ENCODE measurements around the gene LIMS1. TPM values are rescaled to one million over a fixed set of nuclear protein-coding genes. Genes with fewer than 3 reads are reported as not detected.
"Not testable (repeated sequence)": the region's sequence is repeated elsewhere in the genome, so short reads cannot be mapped to it uniquely, and the experiment has no call there.

Gene LIMS1
- total RNA-seq, 2 donors from 2014 or later = 35.6 to 86.5 TPM

- no peak for DNase-seq (ENCODE audit: low spot score in 2 of 2)
- H3K27ac Mint-ChIP-seq = no peak overlapping the region
- no peak for ATAC-seq
- no peaks in the 10 kb centered on the region for H3K9me3 Mint-ChIP-seq
- peaks cover 6% of the 10 kb centered on the region in 2 donors for H3K36me3 Mint-ChIP-seq
Measured at GRCh38 chr2:108538000-108538625, 3.8 kb downstream of the LIMS1 start.

DNA sequence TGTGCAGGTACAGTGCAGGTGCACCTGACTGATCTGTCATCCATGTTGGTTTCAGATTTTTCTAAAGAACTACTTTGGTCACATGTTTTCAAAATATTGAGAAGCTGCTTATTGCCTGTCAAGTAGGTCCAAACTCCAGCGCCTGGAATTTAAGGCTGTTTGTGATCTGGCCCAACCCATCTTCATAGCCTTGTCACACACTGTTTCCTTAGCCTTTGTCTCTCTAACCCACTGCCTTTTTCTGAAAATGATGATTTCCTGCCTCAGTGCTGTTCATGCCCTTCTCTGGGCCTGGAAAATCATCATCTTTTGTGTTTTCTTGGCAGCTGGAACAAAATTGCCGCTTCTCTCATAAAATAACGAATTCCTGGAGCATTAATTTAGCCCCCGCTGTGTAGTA is 7.2 kb downstream of the LIMS1 start:
- DNase-seq (ENCODE audit: low spot score in 2 of 2) = no peak
- peaks cover 0 to 3% of the 10 kb centered on the region in 2 donors for H3K9me3 Mint-ChIP-seq
- H3K27ac Mint-ChIP-seq = no peak overlapping the region
- H3K36me3 Mint-ChIP-seq = peaks cover 0 to 6% of the 10 kb centered on the region in 2 donors
- ATAC-seq = no peak

DNA sequence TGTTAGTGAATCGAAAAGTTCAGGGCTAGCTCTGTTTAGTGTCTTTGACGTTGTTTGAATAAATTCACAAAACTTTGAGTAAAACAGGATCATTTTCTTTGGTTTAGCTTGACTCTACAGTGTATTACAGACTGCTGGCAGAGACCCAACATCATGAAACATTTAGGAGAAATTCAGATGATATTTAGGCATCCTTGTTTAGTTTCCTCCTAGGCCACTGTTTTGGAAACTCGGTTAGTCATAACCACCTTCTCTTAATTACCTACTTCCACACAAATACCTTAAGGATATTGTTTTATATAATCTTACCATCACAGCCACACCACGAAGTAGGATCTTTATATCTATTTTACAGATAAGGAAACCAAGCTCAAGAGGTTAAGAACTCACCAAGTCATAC is 7.8 kb downstream of the LIMS1 start:
- ATAC-seq (peak in 1 of 2 donors; percentile 32), DNase-seq (ENCODE audit: low spot score in 2 of 2) (no peak)
- Mint-ChIP-seq H3K9me3 (peaks cover 0 to 3% of the 10 kb centered on the region in 2 donors), H3K36me3 (peaks cover 0 to 6% of the 10 kb centered on the region in 2 donors), H3K27ac (no peak overlapping the region)

DNA sequence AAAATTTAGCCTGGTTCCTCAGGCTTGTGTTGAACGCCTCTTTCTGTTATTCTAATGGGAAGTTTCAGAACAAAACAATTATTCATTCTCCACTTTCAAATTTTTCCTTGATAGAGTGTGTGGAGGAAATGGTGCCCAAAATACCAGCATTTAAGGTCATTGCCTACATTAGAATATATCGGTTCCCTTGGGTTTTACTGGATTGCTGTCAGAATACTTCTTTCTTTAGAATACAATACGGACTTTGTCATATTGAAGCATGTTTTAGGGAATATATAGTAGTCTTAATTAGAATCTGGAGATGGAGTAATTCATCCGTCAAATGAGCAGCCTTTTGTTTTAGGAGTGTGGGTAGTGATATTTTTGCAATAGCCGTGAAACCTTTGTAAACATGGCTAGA is 13.3 kb downstream of the LIMS1 start:
- Mint-ChIP-seq H3K36me3 (peaks cover 0 to 6% of the 10 kb centered on the region in 2 donors), H3K9me3 (peaks cover 0 to 3% of the 10 kb centered on the region in 2 donors), H3K27ac (no peak overlapping the region)
- ATAC-seq (no peak), DNase-seq (ENCODE audit: low spot score in 2 of 2) (no peak)

DNA sequence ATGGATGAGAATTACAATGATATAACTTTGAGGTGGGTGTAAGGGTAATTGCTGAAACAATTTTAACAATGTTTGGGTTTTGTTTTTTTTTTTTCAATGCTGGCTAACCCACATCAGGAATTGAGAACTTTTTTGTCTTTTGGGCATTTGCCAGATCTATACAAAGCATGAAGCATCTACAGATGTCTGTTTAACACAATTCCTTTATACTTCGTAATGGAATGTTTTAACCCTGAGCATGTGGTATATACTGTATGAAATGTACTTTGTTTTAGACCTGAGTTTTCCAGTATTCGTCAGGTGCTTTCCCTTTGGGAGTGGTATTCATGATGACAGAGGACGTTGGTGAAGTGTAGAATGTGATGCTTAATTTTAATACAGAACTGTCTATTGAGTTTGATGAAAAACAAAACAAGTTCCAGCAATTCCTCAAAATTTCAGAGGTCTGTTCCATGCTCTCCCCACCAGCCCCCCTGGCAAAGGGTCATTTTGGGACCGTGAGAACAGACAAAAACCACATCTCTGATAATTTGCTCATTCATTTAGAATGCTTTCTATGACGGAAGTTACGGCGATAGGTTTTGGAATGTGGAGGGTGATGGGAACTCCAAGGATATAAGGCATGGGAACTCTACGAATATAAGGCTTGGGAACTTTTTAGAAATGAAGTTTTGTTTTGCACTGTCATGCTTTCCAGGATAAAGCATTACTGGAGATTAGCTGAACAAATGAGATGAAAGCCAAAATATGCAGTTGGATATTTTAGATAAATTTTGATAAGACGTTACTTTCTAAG is 14.1 kb downstream of the LIMS1 start:
- Mint-ChIP-seq H3K9me3 (peaks cover 0 to 3% of the 10 kb centered on the region in 2 donors), H3K27ac (no peak overlapping the region), H3K36me3 (peaks cover 0 to 6% of the 10 kb centered on the region in 2 donors)
- ATAC-seq = no peak
- DNase-seq (ENCODE audit: low spot score in 2 of 2) = no peak

DNA sequence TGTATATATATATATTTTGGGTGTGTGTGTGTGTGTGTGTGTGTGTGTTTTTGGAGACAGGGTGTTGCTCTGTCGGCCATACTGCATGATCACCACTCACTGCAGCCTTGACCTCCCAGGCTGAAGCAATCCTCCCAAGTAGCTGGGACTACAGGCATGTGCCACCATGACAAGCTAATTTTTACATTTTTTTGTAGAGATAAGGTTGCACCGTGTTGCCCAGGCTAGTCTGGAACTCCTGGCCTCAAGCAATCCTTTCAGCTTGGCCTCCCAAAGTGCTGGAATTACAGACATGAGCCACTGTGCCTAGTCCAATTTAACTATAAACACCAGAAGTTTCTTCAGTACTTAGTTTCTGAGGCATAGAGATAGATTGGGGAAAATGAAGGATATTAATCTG is 18.3 kb downstream of the LIMS1 start:
- no peaks in the 10 kb centered on the region for H3K36me3 Mint-ChIP-seq
- no peaks in the 10 kb centered on the region for H3K9me3 Mint-ChIP-seq
- no peak overlapping the region for H3K27ac Mint-ChIP-seq
- DNase-seq (ENCODE audit: low spot score in 2 of 2) (no peak), ATAC-seq (no peak)

DNA sequence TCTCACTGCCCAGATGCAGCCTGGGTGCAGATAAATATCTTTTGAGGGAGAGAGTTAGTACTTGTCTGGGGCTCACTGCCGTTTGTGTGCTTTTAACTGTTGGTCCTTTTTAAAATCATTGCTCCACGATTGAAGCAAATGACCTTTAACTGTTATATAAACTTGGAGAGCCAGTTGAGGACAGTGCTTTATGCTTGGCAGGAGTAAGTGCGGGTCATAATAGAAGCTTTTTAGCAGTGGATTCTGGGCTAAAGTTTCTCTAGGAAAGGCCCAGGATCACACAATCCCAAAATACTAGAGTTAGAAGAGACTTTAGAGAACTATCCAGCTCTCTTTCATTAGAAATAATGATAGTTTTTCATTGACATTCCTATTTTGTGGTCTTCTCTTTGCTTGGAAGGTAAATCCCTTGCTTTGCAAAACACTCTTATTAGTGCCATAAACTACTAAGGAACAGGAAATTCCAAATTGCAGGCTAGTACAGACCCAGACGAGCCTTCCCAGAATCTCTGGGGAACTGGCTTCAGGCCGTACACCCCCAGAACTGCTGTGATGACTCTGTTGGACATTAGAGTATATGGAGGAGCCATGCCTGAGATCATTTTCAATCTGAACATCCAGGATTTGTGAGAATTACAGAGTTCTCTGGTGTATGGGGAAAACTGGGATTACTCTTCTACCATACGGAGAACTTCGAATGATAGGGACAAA is 19.1 kb downstream of the LIMS1 start:
- Mint-ChIP-seq H3K36me3 (no peaks in the 10 kb centered on the region), H3K9me3 (no peaks in the 10 kb centered on the region), H3K27ac (no peak overlapping the region)
- ATAC-seq (no peak), DNase-seq (ENCODE audit: low spot score in 2 of 2) (no peak)

GRCh38 chr2:108554528-108554927 is 20.3 kb downstream of the LIMS1 start:
- ATAC-seq = no peak
- DNase-seq (ENCODE audit: low spot score in 2 of 2) = no peak
- no peaks in the 10 kb centered on the region for H3K9me3 Mint-ChIP-seq
- H3K36me3 Mint-ChIP-seq = no peaks in the 10 kb centered on the region
- H3K27ac Mint-ChIP-seq = no peak overlapping the region

GRCh38 chr2:108555572-108555971 is 21.3 kb downstream of the LIMS1 start:
- ATAC-seq = no peak
- H3K36me3 Mint-ChIP-seq = no peaks in the 10 kb centered on the region
- DNase-seq (ENCODE audit: low spot score in 2 of 2) = no peak
- no peaks in the 10 kb centered on the region for H3K9me3 Mint-ChIP-seq
- no peak overlapping the region for H3K27ac Mint-ChIP-seq

DNA sequence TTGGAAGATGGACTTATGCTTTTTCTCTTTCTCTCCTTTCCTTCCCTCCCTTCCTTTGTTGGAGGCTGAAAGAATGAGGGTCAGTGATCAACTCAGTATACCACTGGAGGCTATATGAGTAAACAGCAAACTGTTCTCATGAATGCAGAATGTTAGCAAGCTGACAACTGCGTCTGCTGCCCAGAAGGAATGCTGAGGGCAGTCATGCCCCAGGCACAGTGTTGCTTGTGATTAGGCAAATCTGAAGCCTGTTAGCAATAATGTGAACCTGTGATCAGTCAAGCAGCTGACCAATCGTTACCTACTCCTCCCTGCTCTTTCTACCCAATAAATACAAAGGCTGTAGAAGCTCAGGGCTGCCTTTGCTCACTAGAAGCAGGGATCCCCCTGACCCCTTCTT is 22.3 kb downstream of the LIMS1 start:
- not testable (repeated sequence) for H3K36me3 Mint-ChIP-seq, H3K27ac Mint-ChIP-seq, ATAC-seq

DNA sequence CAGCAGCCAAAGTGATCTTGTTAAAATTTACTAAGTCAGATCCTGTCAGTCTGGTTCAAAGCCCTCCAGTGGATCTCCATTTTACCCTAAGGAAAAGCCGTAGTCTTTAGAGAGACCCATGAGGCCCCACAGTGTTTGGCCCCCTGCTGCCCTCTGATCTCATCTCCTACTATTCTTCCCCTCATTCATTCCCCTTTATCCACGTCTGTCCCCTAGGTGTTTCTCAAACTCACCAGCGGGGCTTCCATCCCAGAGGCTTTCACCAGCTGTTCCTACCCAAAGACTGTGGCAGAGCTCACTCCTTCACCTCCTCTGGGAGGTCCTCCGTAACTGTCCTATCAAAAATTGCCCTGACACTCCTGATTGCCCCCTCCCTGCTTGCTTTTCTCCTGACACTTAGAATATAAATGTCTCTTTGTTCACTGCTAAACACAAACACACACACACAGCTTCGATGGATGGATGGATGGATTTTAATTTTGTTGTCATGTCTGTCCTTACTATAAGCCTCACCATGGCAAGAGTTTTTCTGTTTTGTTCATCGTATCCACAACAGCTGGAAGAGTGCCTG is 26.1 kb downstream of the LIMS1 start:
- DNase-seq (ENCODE audit: low spot score in 2 of 2) (no peak), ATAC-seq (no peak)
- Mint-ChIP-seq H3K36me3 (no peaks in the 10 kb centered on the region), H3K9me3 (no peaks in the 10 kb centered on the region), H3K27ac (peak overlapping the region in 1 of 2 donors; percentile 16)

More for the DNA sequence above, 22.3 kb downstream of the LIMS1 start:
- not testable (repeated sequence) for DNase-seq (ENCODE audit: low spot score in 2 of 2); H3K9me3 Mint-ChIP-seq

GRCh38 chr2:108560895-108561530 is 26.7 kb downstream of the LIMS1 start:
- Mint-ChIP-seq H3K27ac (no peak overlapping the region), H3K9me3 (no peaks in the 10 kb centered on the region), H3K36me3 (no peaks in the 10 kb centered on the region)
- no peak for DNase-seq (ENCODE audit: low spot score in 2 of 2)
- no peak for ATAC-seq

DNA sequence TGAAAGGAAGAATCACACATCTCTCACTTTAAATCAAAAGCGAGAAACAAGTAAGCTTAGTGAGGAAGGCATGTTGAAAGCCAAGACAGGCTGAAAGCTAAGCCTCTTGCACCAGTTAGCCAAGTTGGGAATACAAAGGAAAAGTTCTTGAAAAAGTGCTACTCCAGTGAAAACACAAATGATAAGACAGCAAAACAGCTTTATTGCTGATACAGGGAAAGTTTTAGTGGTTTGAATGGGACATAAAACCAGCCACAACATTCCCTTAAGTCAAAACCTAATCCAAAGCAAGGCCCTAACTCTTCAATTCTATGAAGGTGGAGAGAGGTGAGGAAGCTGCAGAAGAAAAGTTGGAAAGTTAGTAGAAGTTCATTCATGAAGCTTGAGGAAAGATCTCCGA is 28.0 kb downstream of the LIMS1 start:
- ATAC-seq = no peak
- H3K27ac Mint-ChIP-seq = no peak overlapping the region
- no peaks in the 10 kb centered on the region for H3K9me3 Mint-ChIP-seq
- no peaks in the 10 kb centered on the region for H3K36me3 Mint-ChIP-seq
- DNase-seq (ENCODE audit: low spot score in 2 of 2) = no peak

DNA sequence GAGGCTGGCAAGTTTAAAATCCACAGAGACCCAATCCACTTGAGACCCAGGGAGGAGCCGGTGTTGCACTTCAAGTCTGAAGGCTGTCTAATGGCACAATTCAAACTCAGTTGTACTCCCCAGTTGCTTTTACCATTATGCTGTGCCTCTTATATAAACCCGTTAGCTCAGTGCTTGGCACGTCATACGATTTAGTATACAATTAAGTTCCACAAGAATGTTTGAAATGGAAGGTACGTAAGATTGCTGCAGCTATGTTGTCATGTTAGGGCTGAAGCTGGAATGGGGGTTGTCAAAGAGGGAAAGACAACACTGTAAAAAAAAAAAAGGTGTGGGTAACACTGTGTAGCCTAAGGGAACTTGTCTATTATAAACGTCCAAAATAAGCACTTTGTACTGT is 30.2 kb downstream of the LIMS1 start:
- no peak overlapping the region for H3K27ac Mint-ChIP-seq
- H3K9me3 Mint-ChIP-seq = no peaks in the 10 kb centered on the region
- H3K36me3 Mint-ChIP-seq = no peaks in the 10 kb centered on the region
- DNase-seq (ENCODE audit: low spot score in 2 of 2) (no peak), ATAC-seq (no peak)

GRCh38 chr2:108565778-108566375 is 31.6 kb downstream of the LIMS1 start:
- ATAC-seq = peak; percentile 57 to 76
- no peak overlapping the region for H3K27ac Mint-ChIP-seq
- no peak for DNase-seq (ENCODE audit: low spot score in 2 of 2)
- H3K36me3 Mint-ChIP-seq = no peaks in the 10 kb centered on the region
- no peaks in the 10 kb centered on the region for H3K9me3 Mint-ChIP-seq

- no peak overlapping the region for H3K27ac Mint-ChIP-seq
- ATAC-seq (no peak), DNase-seq (ENCODE audit: low spot score in 2 of 2) (no peak)
- no peaks in the 10 kb centered on the region for H3K36me3 Mint-ChIP-seq
- H3K9me3 Mint-ChIP-seq = no peaks in the 10 kb centered on the region
Measured at GRCh38 chr2:108570416-108570815, 36.1 kb downstream of the LIMS1 start.

Data from activated naive CD4-positive, alpha-beta T cell treated with anti-CD3 and anti-CD28 coated beads, Interleukin-2, amount 50 U/mL, for 72 hours (primary cell).